ENCODE results near the gene APC. TPM values are rescaled to one million over a fixed set of nuclear protein-coding genes. Genes with fewer than 3 reads are reported as not detected.

The APC gene
- total and polyA plus RNA-seq, 8 donors = 2.0 to 175 (median 30.5) TPM

DNA sequence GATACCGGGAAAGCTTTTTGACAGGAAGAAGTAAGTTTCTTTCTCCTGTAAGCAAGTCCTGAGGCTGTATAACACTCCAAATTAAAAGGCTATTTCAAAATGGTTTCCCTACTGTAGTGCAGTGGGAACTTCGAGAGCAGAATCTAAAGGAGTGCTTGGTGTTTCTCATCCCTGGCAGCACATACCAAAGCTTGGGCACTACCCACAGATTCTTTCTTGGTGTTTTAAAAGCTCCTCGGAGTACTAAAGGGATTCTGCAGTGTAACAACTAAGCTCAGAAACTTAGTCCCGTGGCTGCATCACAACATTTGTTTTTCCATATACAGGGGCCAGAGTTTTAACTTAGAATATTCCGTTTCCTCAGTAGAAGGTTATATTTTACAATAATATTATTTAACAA is 5.6 kb upstream of the APC start:
- H3K4me1 ChIP-seq = peaks cover 0 to 22% (median 10%) of the 10 kb centered on the region in 4 donors
- H3K4me3 ChIP-seq = no peak overlapping the region
- DNase-seq = no peak
- intact Hi-C loops (cut with DNase I; ENCODE audit: low total_unique reads) = no loop called here
- no peak overlapping the region for H3K27ac ChIP-seq
- H3K36me3 ChIP-seq = no peaks in the 10 kb centered on the region
- no peaks in the 10 kb centered on the region for H3K27me3 ChIP-seq
- no peak for TF ChIP-seq POLR2AphosphoS5 (IDR thresholded peaks at IDR 0.05)
- TF ChIP-seq, protein P1, sequence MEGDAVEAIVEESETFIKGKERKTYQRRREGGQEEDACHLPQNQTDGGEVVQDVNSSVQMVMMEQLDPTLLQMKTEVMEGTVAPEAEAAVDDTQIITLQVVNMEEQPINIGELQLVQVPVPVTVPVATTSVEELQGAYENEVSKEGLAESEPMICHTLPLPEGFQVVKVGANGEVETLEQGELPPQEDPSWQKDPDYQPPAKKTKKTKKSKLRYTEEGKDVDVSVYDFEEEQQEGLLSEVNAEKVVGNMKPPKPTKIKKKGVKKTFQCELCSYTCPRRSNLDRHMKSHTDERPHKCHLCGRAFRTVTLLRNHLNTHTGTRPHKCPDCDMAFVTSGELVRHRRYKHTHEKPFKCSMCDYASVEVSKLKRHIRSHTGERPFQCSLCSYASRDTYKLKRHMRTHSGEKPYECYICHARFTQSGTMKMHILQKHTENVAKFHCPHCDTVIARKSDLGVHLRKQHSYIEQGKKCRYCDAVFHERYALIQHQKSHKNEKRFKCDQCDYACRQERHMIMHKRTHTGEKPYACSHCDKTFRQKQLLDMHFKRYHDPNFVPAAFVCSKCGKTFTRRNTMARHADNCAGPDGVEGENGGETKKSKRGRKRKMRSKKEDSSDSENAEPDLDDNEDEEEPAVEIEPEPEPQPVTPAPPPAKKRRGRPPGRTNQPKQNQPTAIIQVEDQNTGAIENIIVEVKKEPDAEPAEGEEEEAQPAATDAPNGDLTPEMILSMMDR (IDR thresholded peaks at IDR 0.05) = no peak
- 86 to 97% (median 95%) methylated on average over 5 of the region's 5 CpGs for WGBS, 5 donors
- H3K9me3 ChIP-seq = no peaks in the 10 kb centered on the region

DNA sequence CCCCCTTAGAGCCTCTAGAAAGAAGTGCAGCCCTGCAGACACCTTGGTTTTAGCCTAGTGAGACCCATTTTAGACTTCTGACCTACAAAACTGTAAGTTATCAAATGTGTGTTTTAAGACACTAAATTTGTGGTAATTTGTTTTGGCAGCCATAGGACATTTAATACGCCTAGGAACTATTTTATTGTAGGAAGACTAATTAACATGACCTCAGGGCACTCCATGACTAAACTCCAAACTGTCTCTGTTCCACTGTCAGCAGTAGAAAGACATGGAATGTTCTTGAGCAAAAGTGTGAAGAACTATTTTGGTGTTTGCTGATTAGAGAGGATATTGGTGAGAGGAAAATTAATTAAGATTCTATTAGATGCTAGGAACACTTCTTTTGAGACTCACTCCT is 4.1 kb upstream of the APC start:
- Histone ChIP-seq H3K9me3 (no peaks in the 10 kb centered on the region), H3K27ac (no peak overlapping the region), H3K4me3 (no peak overlapping the region), H3K27me3 (no peaks in the 10 kb centered on the region), H3K4me1 (peaks cover 0 to 33% (median 18%) of the 10 kb centered on the region in 4 donors), H3K36me3 (no peaks in the 10 kb centered on the region)
- no peak for DNase-seq
- WGBS, 5 donors = 78 to 100% (median 90%) methylated on average over 1 of the region's 1 CpG
- TF ChIP-seq POLR2AphosphoS5 (IDR thresholded peaks at IDR 0.05) = no peak
- intact Hi-C loops (cut with DNase I; ENCODE audit: low total_unique reads) = no loop called here

DNA sequence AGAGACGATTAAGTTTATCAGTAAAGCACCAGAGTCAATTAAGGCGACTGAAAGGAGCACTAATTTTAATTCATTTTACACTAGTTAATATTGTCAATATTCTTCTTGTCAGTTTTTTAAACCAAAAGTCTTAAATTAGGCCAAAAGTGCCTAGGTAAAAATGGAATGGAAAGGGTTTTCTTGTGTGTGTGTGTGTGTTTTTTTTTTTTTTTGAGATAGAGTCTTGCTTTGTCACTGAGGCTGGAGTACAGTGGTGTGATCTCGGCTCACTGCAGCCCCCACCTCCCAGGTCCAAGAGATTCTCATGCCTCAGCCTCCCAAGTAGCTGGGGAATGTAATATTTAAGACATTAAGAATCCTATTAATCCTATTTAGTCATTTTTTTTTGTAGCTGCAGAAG is 3.1 kb upstream of the APC start:
- H3K36me3 ChIP-seq = no peaks in the 10 kb centered on the region
- TF ChIP-seq, protein P1 (IDR thresholded peaks at IDR 0.05) = no peak
- TF ChIP-seq POLR2A (IDR thresholded peaks at IDR 0.05) (no peak), EP300 (IDR thresholded peaks at IDR 0.05) (no peak), POLR2AphosphoS5 (IDR thresholded peaks at IDR 0.05) (no peak)
- DNase-seq = no peak
- 89 to 96% (median 95%) methylated on average over 3 of the region's 3 CpGs for WGBS, 5 donors
- H3K4me1 ChIP-seq = peaks cover 0 to 44% (median 23%) of the 10 kb centered on the region in 4 donors
- intact Hi-C loops (cut with DNase I; ENCODE audit: low total_unique reads) = no loop called here
- H3K27me3 ChIP-seq = no peaks in the 10 kb centered on the region
- H3K4me3 ChIP-seq = no peak overlapping the region
- H3K27ac ChIP-seq = no peak overlapping the region
- H3K9me3 ChIP-seq = no peaks in the 10 kb centered on the region

DNA sequence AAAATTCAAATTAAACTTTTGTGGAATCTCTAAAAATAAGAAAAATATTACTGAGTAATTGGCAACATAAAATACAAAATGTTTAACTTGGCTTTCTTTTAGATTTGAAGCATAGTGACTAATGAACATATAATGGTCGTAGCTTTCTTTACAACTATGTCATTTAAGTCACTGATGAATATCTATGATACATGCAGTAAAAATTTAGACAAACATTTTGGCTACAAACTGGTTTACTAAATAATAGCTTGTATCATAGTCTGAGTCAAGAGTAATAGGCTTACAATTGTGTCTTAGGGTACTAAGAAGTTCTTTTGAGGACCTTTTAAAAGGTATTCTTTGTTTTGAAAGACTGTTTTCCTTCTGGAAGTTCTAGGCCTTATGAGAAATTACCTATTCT is 2.0 kb upstream of the APC start:
- Histone ChIP-seq H3K36me3 (no peaks in the 10 kb centered on the region), H3K4me3 (no peak overlapping the region), H3K27ac (no peak overlapping the region), H3K27me3 (no peaks in the 10 kb centered on the region), H3K4me1 (peaks cover 0 to 46% (median 22%) of the 10 kb centered on the region in 4 donors), H3K9me3 (no peaks in the 10 kb centered on the region)
- intact Hi-C loops (cut with DNase I; ENCODE audit: low total_unique reads) = no loop called here
- WGBS, 5 donors = 0 to 76% (median 72%) methylated on average over 1 of the region's 1 CpG
- DNase-seq = no peak
- TF ChIP-seq POLR2AphosphoS5 (IDR thresholded peaks at IDR 0.05) (no peak), EP300 (IDR thresholded peaks at IDR 0.05) (no peak), POLR2A (IDR thresholded peaks at IDR 0.05) (no peak)
- TF ChIP-seq, protein P1 (IDR thresholded peaks at IDR 0.05) = no peak

DNA sequence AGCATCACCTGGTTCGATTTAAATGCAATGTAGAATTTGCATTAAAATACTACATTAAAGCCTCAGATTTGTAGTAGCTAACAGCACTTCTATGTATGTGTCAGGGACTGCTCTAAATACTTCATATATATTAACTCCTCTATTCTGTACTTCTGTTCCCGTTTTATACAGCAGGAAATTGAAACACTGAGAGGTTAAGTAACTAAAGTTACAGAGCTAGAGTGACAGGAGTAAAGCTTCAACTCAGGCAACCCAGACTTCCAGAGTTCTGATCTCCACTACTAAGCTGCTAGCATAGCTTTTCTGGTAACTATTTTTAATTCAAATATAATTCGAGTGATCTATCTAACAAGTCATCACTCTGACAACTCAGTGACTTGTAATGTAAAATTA is 619 bp upstream of the APC start:
- intact Hi-C loops (cut with DNase I; ENCODE audit: low total_unique reads) = no loop called here
- TF ChIP-seq POLR2AphosphoS5 (IDR thresholded peaks at IDR 0.05) (no peak), EP300 (IDR thresholded peaks at IDR 0.05) (no peak), POLR2A (IDR thresholded peaks at IDR 0.05) (no peak)
- TF ChIP-seq, protein P1 (IDR thresholded peaks at IDR 0.05) = no peak
- Histone ChIP-seq H3K9me3 (no peaks in the 10 kb centered on the region), H3K4me3 (peak overlapping the region; percentile 49 to 64 (median 56)), H3K27me3 (no peaks in the 10 kb centered on the region), H3K27ac (peak overlapping the region in 4 of 5 donors; percentile 44 to 79 (median 61)), H3K36me3 (no peaks in the 10 kb centered on the region), H3K4me1 (peaks cover 0 to 49% (median 22%) of the 10 kb centered on the region in 4 donors)
- no peak for DNase-seq
- 41 to 51% (median 46%) methylated on average over 3 of the region's 3 CpGs for WGBS, 5 donors

Measured in stomach (tissue), 9 donors.